Mesothelial cell of epicardium (in vitro differentiated cells): ENCODE measurements around the gene SMCO1. TPM values are rescaled to one million over a fixed set of nuclear protein-coding genes. Genes with fewer than 3 reads are reported as not detected.

ENCODE experiments used
- DNase-seq, 2 experiments: peaks; one replicate each; pipeline ENCODE4 v3.0.0; 2021; ENCODE audit warnings: low spot score in 2 of 2; ENCODE audit not compliant: unreplicated experiment in 2 of 2
- H3K27ac Mint-ChIP-seq: 2 replicates; pipeline ENCODE4 v1.8.0; 2021; ENCODE audit warnings: mixed read lengths
- H3K27me3 Mint-ChIP-seq: 2 replicates; pipeline ENCODE4 v1.8.0; 2021; ENCODE audit warnings: low read depth, mixed read lengths
- H3K36me3 Mint-ChIP-seq: 2 replicates; pipeline ENCODE4 v1.8.0; 2021; ENCODE audit warnings: mixed read lengths
- H3K4me1 Mint-ChIP-seq: 2 replicates; pipeline ENCODE4 v1.8.0; 2021; ENCODE audit warnings: mixed read lengths
- H3K4me3 Mint-ChIP-seq: 2 replicates; pipeline ENCODE4 v1.8.0; 2021; ENCODE audit warnings: mild to moderate bottlenecking, moderate library complexity, mixed read lengths
- H3K9me3 Mint-ChIP-seq: 2 replicates; pipeline ENCODE4 v1.8.0; 2021; ENCODE audit warnings: mixed read lengths
- CTCF ChIP-seq: fragments of 200-600 bp; sonication (generic); IDR thresholded peaks from one replicate; pipeline ENCODE4 v1.5.0; 2021; ENCODE audit warnings: antibody characterized with exemption; ENCODE audit not compliant: unreplicated experiment
- total RNA-seq: library from RNA; stranded (reverse); gene quantifications from 3 replicates; pipeline ENCODE4 v1.2.1, GENCODE V29; 2021

The SMCO1 gene
- not detected in 3 replicates for total RNA-seq

GRCh38 chr3:196514913-196515621 lies at the start of gene SMCO1:
TSS of gene SMCO1 (minus strand) at chr3:196515346. CDS start at chr3:196515209, 137 bp downstream.
- Mint-ChIP-seq H3K27me3 (no peaks in the 10 kb centered on the region), H3K4me3 (no peak within 1 kb of the TSS), H3K36me3 (peaks cover under 1% of the 10 kb centered on the region), H3K9me3 (peaks cover 40% of the 10 kb centered on the region), H3K4me1 (no peaks in the 10 kb centered on the region), H3K27ac (no peak within 1 kb of the TSS)
- no peak for TF ChIP-seq CTCF
- DNase-seq = no peak

- no peak for TF ChIP-seq CTCF
- Mint-ChIP-seq H3K4me1 (peaks cover 11% of the 10 kb centered on the region), H3K36me3 (peaks cover 5% of the 10 kb centered on the region), H3K27ac (no peak overlapping the region), H3K4me3 (no peak overlapping the region), H3K9me3 (no peaks in the 10 kb centered on the region), H3K27me3 (no peaks in the 10 kb centered on the region)
- DNase-seq = no peak
Measured at GRCh38 chr3:196563721-196564225, 48.6 kb upstream of the SMCO1 start.

- no peaks in the 10 kb centered on the region for H3K27me3 Mint-ChIP-seq
- peaks cover 2% of the 10 kb centered on the region for H3K36me3 Mint-ChIP-seq
- no peak for DNase-seq
- H3K4me3 Mint-ChIP-seq = no peak overlapping the region
- no peaks in the 10 kb centered on the region for H3K4me1 Mint-ChIP-seq
- no peak for TF ChIP-seq CTCF
- no peak overlapping the region for H3K27ac Mint-ChIP-seq
- H3K9me3 Mint-ChIP-seq = no peaks in the 10 kb centered on the region
Measured at GRCh38 chr3:196559826-196560225, 44.7 kb upstream of the SMCO1 start.

GRCh38 chr3:196558476-196558875 lies 43.3 kb upstream of the SMCO1 start:
- Mint-ChIP-seq H3K4me1 (no peaks in the 10 kb centered on the region), H3K27ac (no peak overlapping the region), H3K27me3 (no peaks in the 10 kb centered on the region), H3K4me3 (no peak overlapping the region), H3K36me3 (peaks cover 8% of the 10 kb centered on the region), H3K9me3 (no peaks in the 10 kb centered on the region)
- no peak for TF ChIP-seq CTCF
- no peak for DNase-seq

GRCh38 chr3:196557236-196557635 lies 42.1 kb upstream of the SMCO1 start:
- DNase-seq = no peak
- no peaks in the 10 kb centered on the region for H3K27me3 Mint-ChIP-seq
- no peaks in the 10 kb centered on the region for H3K4me1 Mint-ChIP-seq
- H3K36me3 Mint-ChIP-seq = peaks cover 8% of the 10 kb centered on the region
- no peaks in the 10 kb centered on the region for H3K9me3 Mint-ChIP-seq
- no peak for TF ChIP-seq CTCF
- H3K27ac Mint-ChIP-seq = no peak overlapping the region
- H3K4me3 Mint-ChIP-seq = no peak overlapping the region
